Endothelial cell of umbilical vein (primary cell): ENCODE measurements around the gene SV2C. TPM values are rescaled to one million over a fixed set of nuclear protein-coding genes. Genes with fewer than 3 reads are reported as not detected.

Experiments
- BruUV-seq: library from RNA; stranded (reverse); fragments of 400-500 nt; replicated peaks from 2 replicates; lab custom pipeline; 2021; lab: Mats Ljungman, UMichigan
- CTCF ChIA-PET: fragments of 300-600, 350-600 bp; sonication (Branson Sonifier 250); formaldehyde crosslinking; loops from one replicate; lab custom pipeline; 2021; ENCODE audit warnings: antibody characterized with exemption, inconsistent platforms; lab: Charles Lee
- POLR2A ChIA-PET: fragments of 300-600, 350-600 bp; sonication (Branson Sonifier 250); formaldehyde crosslinking; loops from one replicate; lab custom pipeline; 2021; ENCODE audit warnings: antibody characterized with exemption, inconsistent platforms; lab: Charles Lee
- DNase-seq: peaks from one replicate; pipeline ENCODE4 v3.0.0-alpha.2; 2011; ENCODE audit warnings: low read depth, low spot score
- FAIRE-seq: peaks from 2 replicates; lab custom pipeline; 2011; peaks lifted over from hg19 to GRCh38; lab: Jason Lieb, UNC
- H2AFZ ChIP-seq: 2 replicates; pipeline ENCODE4 v1.6.0; 2012; ENCODE audit warnings: low read depth, low read length, control low read depth, inconsistent platforms
- H3K27ac ChIP-seq: 2 replicates; pipeline ENCODE4 v1.5.1; 2011; ENCODE audit warnings: low read depth, mild to moderate bottlenecking, control low read depth, low read length, moderate library complexity; ENCODE audit not compliant: insufficient read depth
- H3K27me3 ChIP-seq, 2 experiments: 2 replicates each; pipeline versions ENCODE4 v1.6.0 to v1.6.1; 2011; ENCODE audit warnings: low read length in 2 of 2, mixed read lengths in 1 of 2; ENCODE audit not compliant: control insufficient read depth in 2 of 2, insufficient read depth in 2 of 2
- H3K36me3 ChIP-seq, 2 experiments: 2 replicates in 1 of 2; 3 replicates in 1 of 2; pipeline ENCODE4 v1.5.1; 2011; ENCODE audit warnings: low read length in 2 of 2, mild to moderate bottlenecking in 1 of 2, moderate library complexity in 1 of 2; ENCODE audit not compliant: control insufficient read depth in 2 of 2, insufficient read depth in 2 of 2; ENCODE audit errors: extremely low read depth in 1 of 2
- H3K4me1 ChIP-seq: 3 replicates; pipeline ENCODE4 v1.5.1; 2011; ENCODE audit warnings: mild to moderate bottlenecking, low read length; ENCODE audit not compliant: control insufficient read depth, insufficient read depth; ENCODE audit errors: extremely low read depth
- H3K4me2 ChIP-seq: 2 replicates; pipeline ENCODE4 v1.6.1; 2011; ENCODE audit warnings: low read length, control low read depth, mixed read lengths; ENCODE audit not compliant: insufficient read depth
- H3K4me3 ChIP-seq, 3 experiments: fragments of 200-600 bp in 1 of 3; sonication (generic), shearing (Covaris generic) in 1 of 3; replicated peaks in 1 of 3; 2 replicates each; pipeline ENCODE4 v1.5.1; 2011 to 2016; ENCODE audit warnings: control low read depth in 3 of 3, low read length in 3 of 3, mild to moderate bottlenecking in 2 of 3, inconsistent platforms in 1 of 3, low read depth in 1 of 3, moderate library complexity in 1 of 3; ENCODE audit not compliant: insufficient read depth in 1 of 3
- H3K79me2 ChIP-seq: 2 replicates; pipeline ENCODE4 v1.6.0; 2012; ENCODE audit warnings: low read length, inconsistent platforms; ENCODE audit not compliant: control insufficient read depth, insufficient read depth
- H3K9ac ChIP-seq: replicated peaks from 2 replicates; pipeline ENCODE3; 2011; ENCODE audit warnings: low read length, control low read depth; ENCODE audit not compliant: insufficient read depth; ENCODE audit errors: extremely low read depth
- H3K9me1 ChIP-seq: replicated peaks from 3 replicates; pipeline ENCODE4 v1.6.0; 2011; ENCODE audit warnings: mild to moderate bottlenecking, low read length; ENCODE audit not compliant: control insufficient read depth, insufficient read depth; ENCODE audit errors: extremely low read depth
- H3K9me3 ChIP-seq: replicated peaks from 2 replicates; pipeline ENCODE4 v1.5.1; 2012; ENCODE audit warnings: low read length, inconsistent platforms; ENCODE audit not compliant: control insufficient read depth, insufficient read depth
- H4K20me1 ChIP-seq: replicated peaks from 2 replicates; pipeline ENCODE3; 2011; ENCODE audit warnings: mild to moderate bottlenecking, low read length; ENCODE audit not compliant: control insufficient read depth, insufficient read depth; ENCODE audit errors: extremely low read depth
- FOS ChIP-seq: IDR thresholded peaks from 2 replicates; pipeline ENCODE4 v1.6.1; 2011; ENCODE audit warnings: mild to moderate bottlenecking, low read length, moderate library complexity, borderline replicate concordance; ENCODE audit not compliant: insufficient read depth
- POLR2A ChIP-seq: IDR thresholded peaks from 2 replicates; pipeline ENCODE4 v1.6.1; 2012; ENCODE audit warnings: low read depth, mild to moderate bottlenecking, control low read depth, low read length
- POLR2AphosphoS5 ChIP-seq: IDR thresholded peaks from 2 replicates; pipeline ENCODE4 v1.6.1; 2012; ENCODE audit warnings: low read depth, mild to moderate bottlenecking, control low read depth, low read length, moderate library complexity; ENCODE audit not compliant: insufficient read depth
- dilution Hi-C: fragments of 300-500 bp; cut with MboI; formaldehyde crosslinking; loops from one replicate; pipeline ENCODE4 v1.15.0; 2019; ENCODE audit warnings: low sequenced_read_pairs; ENCODE audit not compliant: extremely low pct_ligation_motif_present
- intact Hi-C: fragments of 100-400 bp; cut with micrococcal nuclease; formaldehyde crosslinking; loops from one replicate; pipeline ENCODE4 v1.10.0; 2022
- polyA plus RNA-seq, 4 experiments: library from polyadenylated mRNA; depleted of rRNA in 3 of 4; stranded (reverse) in 3 of 4; unstranded in 1 of 4; fragments of >200 nt; gene quantifications; 2 replicates each; pipeline versions ENCODE4 v1.2.1 to v1.2.3, GENCODE V29; 2011 to 2012; ENCODE audit warnings: missing spikeins in 1 of 4
- total RNA-seq: library from RNA; stranded (reverse); gene quantifications from 2 replicates; pipeline ENCODE4 v1.2.3, GENCODE V29; 2021
- TF ChIP-seq, protein P1 (sequence below): IDR thresholded peaks from 2 replicates; pipeline ENCODE4 v1.6.1; 2011; ENCODE audit not compliant: insufficient read depth, insufficient read length

The SV2C gene
- total and polyA plus RNA-seq, 2 donors (not counting 3 experiments of a cell fraction or from before 2014, with no cell fraction given), result not detected

DNA sequence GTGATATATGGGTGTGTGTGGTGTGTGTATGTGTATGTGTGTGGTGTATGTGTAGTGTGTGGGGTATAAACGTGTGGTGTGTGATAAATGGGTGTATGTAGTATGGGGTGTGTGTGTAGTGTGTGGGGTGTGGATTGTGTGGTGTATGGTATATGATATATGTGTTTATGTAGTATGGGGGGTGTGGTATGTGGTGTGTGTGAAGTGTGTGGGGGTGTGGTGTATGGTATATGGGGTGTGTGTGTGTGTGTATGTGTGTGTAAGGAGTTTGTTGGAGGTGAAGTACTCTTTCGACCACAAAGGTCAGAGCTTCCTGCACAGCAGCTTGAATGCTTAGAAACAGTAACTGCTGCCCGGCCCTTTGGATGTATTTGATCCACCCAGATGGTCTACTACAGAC lies 174.7 kb downstream of the SV2C start:
- intact Hi-C loops, result loop anchor here (2.0 kb wide), 2 partner anchors 1021 to 1491 kb away; partner anchors contain the start of genes ANKRD31, GFM2 and NSA2
- Histone ChIP-seq H3K27me3 (peaks cover 0 to 7% of the 10 kb centered on the region in 2 experiments), H3K36me3 (no peaks in the 10 kb centered on the region), H4K20me1 (no peaks in the 10 kb centered on the region), H3K9me3 (no peaks in the 10 kb centered on the region), H3K9ac (no peak overlapping the region), H3K4me1 (no peaks in the 10 kb centered on the region), H3K9me1 (no peaks in the 10 kb centered on the region), H3K27ac (no peak overlapping the region), H3K4me2 (no peak overlapping the region), H2AFZ (no peak overlapping the region), H3K79me2 (no peaks in the 10 kb centered on the region), H3K4me3 (no peak overlapping the region)
- dilution Hi-C loops, result no loop called here
- DNase-seq (no peak), FAIRE-seq (no peak)
- CTCF ChIA-PET, result interaction anchor here (1.0 to 1.4 kb wide), 4 partner anchors 51 to 1208 kb away, joined by 3 to 4 read pairs (median 4); no protein-coding TSS in a partner anchor
- no peak for TF ChIP-seq POLR2AphosphoS5
- POLR2A ChIA-PET, result no interaction called here
- BruUV-seq, result no TSS peak

DNA sequence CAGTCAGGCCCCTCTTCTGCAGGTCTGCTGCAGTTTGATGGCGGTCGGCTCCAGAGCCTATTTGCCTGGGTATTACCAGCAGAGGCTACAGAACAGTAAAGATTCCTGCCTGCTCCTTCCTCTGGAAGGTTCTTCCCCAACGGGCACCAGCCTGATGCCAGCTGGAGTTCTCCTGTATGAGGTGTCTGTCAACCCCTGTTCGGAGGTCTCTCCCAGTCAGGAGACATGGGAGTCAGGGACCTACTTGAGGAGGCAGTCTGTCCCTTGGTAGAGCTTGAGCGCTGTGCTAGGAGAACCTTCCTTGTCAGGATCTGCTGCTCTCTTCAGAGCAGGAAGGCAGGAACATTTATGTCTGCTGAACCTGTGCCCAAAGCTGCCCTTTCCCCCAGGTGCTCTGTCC lies 181.5 kb downstream of the SV2C start:
- H3K9ac ChIP-seq, result no peak overlapping the region
- FAIRE-seq, result no peak
- TF ChIP-seq, protein P1, sequence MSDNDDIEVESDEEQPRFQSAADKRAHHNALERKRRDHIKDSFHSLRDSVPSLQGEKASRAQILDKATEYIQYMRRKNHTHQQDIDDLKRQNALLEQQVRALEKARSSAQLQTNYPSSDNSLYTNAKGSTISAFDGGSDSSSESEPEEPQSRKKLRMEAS, result no peak
- TF ChIP-seq POLR2A (no peak), FOS (no peak)

More for the DNA sequence above, 181.5 kb downstream of the SV2C start:
- H3K4me2 ChIP-seq, result no peak overlapping the region
- ChIA-PET CTCF (no interaction called here), POLR2A (no interaction called here)
- H2AFZ ChIP-seq, result no peak overlapping the region
- H4K20me1 ChIP-seq, result no peaks in the 10 kb centered on the region
- no peaks in the 10 kb centered on the region for H3K79me2 ChIP-seq
- H3K4me3 ChIP-seq, result no peak overlapping the region
- H3K9me3 ChIP-seq, result no peaks in the 10 kb centered on the region
- no peaks in the 10 kb centered on the region for H3K9me1 ChIP-seq
- intact Hi-C loops (no loop called here), dilution Hi-C loops (no loop called here)
- no peaks in the 10 kb centered on the region for H3K4me1 ChIP-seq
- no peak for DNase-seq
- H3K27me3 ChIP-seq, result no peaks in the 10 kb centered on the region
- H3K27ac ChIP-seq, result no peak overlapping the region
- no TSS peak for BruUV-seq
- H3K36me3 ChIP-seq, result no peaks in the 10 kb centered on the region
